B cell (primary cell): ENCODE measurements around the gene WBP1L. TPM values are rescaled to one million over a fixed set of nuclear protein-coding genes. Genes with fewer than 3 reads are reported as not detected.

ENCODE experiments used
- ATAC-seq: fragments of 200-7000 bp; cut with Tn5 transposase; one replicate; pipeline ENCODE4 v1.10.0; 2021; ENCODE audit warnings: low read depth, mild to moderate bottlenecking, moderate number of reproducible peaks, moderate library complexity
- CTCF ChIA-PET: fragments of 350-600 bp; sonication (Branson Sonifier 250); formaldehyde crosslinking; loops from one replicate; lab custom pipeline; 2021; ENCODE audit warnings: antibody characterized with exemption, inconsistent platforms; lab: Charles Lee
- POLR2A ChIA-PET: fragments of 350-600 bp; sonication (Branson Sonifier 250); formaldehyde crosslinking; loops from one replicate; lab custom pipeline; 2021; ENCODE audit warnings: antibody characterized with exemption; lab: Charles Lee
- DNase-seq: peaks from one replicate; pipeline ENCODE4 v3.0.0; 2013
- H2AFZ ChIP-seq: 2 replicates; pipeline ENCODE4 v1.6.1; 2012; ENCODE audit warnings: mild to moderate bottlenecking, low read depth, low read length; ENCODE audit not compliant: insufficient read depth, poor library complexity, severe bottlenecking
- H3K27ac ChIP-seq, 2 donors: 1 replicate in 1 of 2; 2 replicates in 1 of 2; pipeline ENCODE4 v1.5.1; 2012 to 2013; ENCODE audit warnings: low read length in 2 of 2, mild to moderate bottlenecking in 2 of 2, moderate library complexity in 1 of 2
- H3K27me3 ChIP-seq, 4 experiments: fragments of 200-600 bp in 1 of 4; sonication (generic) in 1 of 4; replicated peaks in 1 of 4; 1 replicate in 2 of 4; 2 replicates in 2 of 4; pipeline versions ENCODE4 v1.6.1 to v1.7.0; 2013 to 2016; ENCODE audit warnings: low read length in 3 of 4, mild to moderate bottlenecking in 2 of 4, mixed read lengths in 1 of 4, moderate library complexity in 1 of 4; ENCODE audit not compliant: insufficient read depth in 4 of 4, control insufficient read depth in 3 of 4; ENCODE audit errors: control extremely low read depth in 1 of 4
- H3K36me3 ChIP-seq, 2 experiments: replicated peaks in 1 of 2; 1 replicate in 1 of 2; 2 replicates in 1 of 2; pipeline versions ENCODE4 v1.6.1 to v1.7.1; 2013; ENCODE audit warnings: low read length in 1 of 2; ENCODE audit not compliant: insufficient read depth in 2 of 2, control insufficient read depth in 1 of 2; ENCODE audit errors: control extremely low read depth in 1 of 2, extremely low read depth in 1 of 2
- H3K4me1 ChIP-seq, 2 donors: fragments of 200-600 bp in 1 of 2; sonication (generic) in 1 of 2; 1 replicate in 1 of 2; 2 replicates in 1 of 2; pipeline versions ENCODE4 v1.5.1 to v1.6.1; 2013 to 2017; ENCODE audit warnings: low read length in 2 of 2; ENCODE audit not compliant: control insufficient read depth in 2 of 2, insufficient read depth in 2 of 2
- H3K4me2 ChIP-seq: replicated peaks from 2 replicates; pipeline ENCODE3; 2012; ENCODE audit warnings: mild to moderate bottlenecking, low read depth, low read length; ENCODE audit not compliant: poor library complexity, severe bottlenecking
- H3K4me3 ChIP-seq, 5 experiments: fragments of 200-600 bp in 1 of 5; sonication (generic) in 1 of 5; 1 replicate in 3 of 5; 2 replicates in 2 of 5; pipeline versions ENCODE4 v1.5.1 to v1.7.0; 2011 to 2016; ENCODE audit warnings: low read length in 4 of 5, mild to moderate bottlenecking in 4 of 5, low read depth in 2 of 5, control low read depth in 1 of 5, moderate library complexity in 1 of 5; ENCODE audit not compliant: insufficient read depth in 1 of 5; ENCODE audit errors: control extremely low read depth in 1 of 5, extremely low read depth in 1 of 5
- H3K79me2 ChIP-seq: fragments of 200-600 bp; sonication (generic); one replicate; pipeline ENCODE4 v1.6.0; 2016; ENCODE audit warnings: low read length; ENCODE audit not compliant: control insufficient read depth, insufficient read depth
- H3K9ac ChIP-seq: fragments of 200-600 bp; sonication (generic); 2 replicates; pipeline ENCODE4 v1.6.1; 2017; ENCODE audit warnings: mild to moderate bottlenecking, low read length, moderate library complexity
- H3K9me3 ChIP-seq, 3 donors: one replicate each; pipeline versions ENCODE4 v1.6.1 to v1.7.1; 2013; ENCODE audit warnings: low read length in 2 of 3; ENCODE audit not compliant: control insufficient read depth in 2 of 3, insufficient read depth in 1 of 3; ENCODE audit errors: control extremely low read depth in 1 of 3
- H4K20me1 ChIP-seq: 2 replicates; pipeline ENCODE4 v1.6.0; 2012; ENCODE audit warnings: mild to moderate bottlenecking, low read length; ENCODE audit not compliant: insufficient read depth, control insufficient read depth, poor library complexity, severe bottlenecking
- H3K27ac Mint-ChIP-seq: one replicate; pipeline ENCODE4 v1.8.0; 2021; ENCODE audit warnings: mixed read lengths
- H3K27me3 Mint-ChIP-seq: one replicate; pipeline ENCODE4 v1.8.0; 2021; ENCODE audit warnings: mixed read lengths
- H3K4me1 Mint-ChIP-seq: one replicate; pipeline ENCODE4 v1.8.0; 2021; ENCODE audit warnings: mixed read lengths
- H3K4me3 Mint-ChIP-seq: one replicate; pipeline ENCODE4 v1.8.0; 2021; ENCODE audit warnings: mixed read lengths
- H3K9me3 Mint-ChIP-seq: one replicate; pipeline ENCODE4 v1.8.0; 2022; ENCODE audit warnings: mixed read lengths; ENCODE audit not compliant: insufficient read depth
- CTCF ChIP-seq: fragments of 200-600 bp; IDR thresholded peaks from one replicate; pipeline ENCODE4 v1.8.0; 2022; ENCODE audit warnings: antibody characterized with exemption, mild to moderate bottlenecking
- EZH2 ChIP-seq: IDR thresholded peaks from 2 replicates; pipeline ENCODE4 v1.6.1; 2012; ENCODE audit warnings: borderline replicate concordance, low read depth, mild to moderate bottlenecking, moderate library complexity, low read length; ENCODE audit not compliant: insufficient read depth, poor library complexity, severe bottlenecking
- WGBS: methylation state at CpG from one replicate; pipeline ENCODE4 v1.1.5; 2013; ENCODE audit warnings: missing lambda C conversion rate; ENCODE audit not compliant: insufficient coverage; 5-methylcytosine and 5-hydroxymethylcytosine counted together
- intact Hi-C: fragments of 100-400 bp; cut with micrococcal nuclease; formaldehyde crosslinking; loops from one replicate; pipeline ENCODE4 v1.10.0; 2022
- polyA plus RNA-seq: library from polyadenylated mRNA; depleted of rRNA; stranded (reverse); fragments of >200 nt; gene quantifications from 2 replicates; pipeline ENCODE4 v1.2.3, GENCODE V29; 2012
- total RNA-seq, 2 donors: library from RNA; stranded (reverse); fragments of 120-200 nt in 1 of 2; gene quantifications; 1 replicate in 1 of 2; 2 replicates in 1 of 2; pipeline versions ENCODE4 v1.2.3 to v1.2.4, GENCODE V29; 2013 to 2022

The WBP1L gene
- total and polyA plus RNA-seq, 2 donors (not counting 1 experiment from before 2014, with no cell fraction given), result 14.3 to 43.2 TPM

- H3K4me2 ChIP-seq, result no peak overlapping the region
- no peak overlapping the region for H2AFZ ChIP-seq
- H3K4me3 ChIP-seq, result no peak overlapping the region
- no peaks in the 10 kb centered on the region for H3K9me3 Mint-ChIP-seq
- peaks cover 0 to 51% of the 10 kb centered on the region in 2 experiments for H3K36me3 ChIP-seq
- ATAC-seq (no peak), DNase-seq (no peak)
- TF ChIP-seq CTCF (no peak), EZH2 (no peak)
- no peaks in the 10 kb centered on the region for H3K9me3 ChIP-seq
- H3K27me3 ChIP-seq, result no peaks in the 10 kb centered on the region
- no peak overlapping the region for H3K4me3 Mint-ChIP-seq
- ChIA-PET POLR2A (interaction anchor here (1.0 kb wide), 1 partner anchor 72 kb away, joined by 7 read pairs; the partner anchor contains the start of gene WBP1L), CTCF (no interaction called here)
- intact Hi-C loops, result no loop called here
- H3K27ac ChIP-seq, result peak overlapping the region in 1 of 2 donors; percentile 6
- peak overlapping the region; percentile 86 for H3K27ac Mint-ChIP-seq
- WGBS, result 80% methylated on average over 12 of the region's 12 CpGs
- H3K4me1 Mint-ChIP-seq, result peaks cover 44% of the 10 kb centered on the region
- no peaks in the 10 kb centered on the region for H4K20me1 ChIP-seq
- no peak overlapping the region for H3K9ac ChIP-seq
- no peaks in the 10 kb centered on the region for H3K27me3 Mint-ChIP-seq
- H3K4me1 ChIP-seq, result peaks cover 14 to 32% of the 10 kb centered on the region in 2 donors
- no peaks in the 10 kb centered on the region for H3K79me2 ChIP-seq
Observed at GRCh38 chr10:102815790-102816549, 72.2 kb downstream of the WBP1L start.

GRCh38 chr10:102817175-102817574, 73.4 kb downstream of the WBP1L start:
- POLR2A ChIA-PET, result no interaction called here
- DNase-seq (no peak), ATAC-seq (no peak)
- intact Hi-C loops, result no loop called here
- Histone ChIP-seq H2AFZ (no peak overlapping the region), H3K9ac (no peak overlapping the region), H3K4me3 (no peak overlapping the region), H3K36me3 (peaks cover 0 to 39% of the 10 kb centered on the region in 2 experiments), H3K79me2 (no peaks in the 10 kb centered on the region), H3K4me1 (peaks cover 11 to 28% of the 10 kb centered on the region in 2 donors), H3K9me3 (no peaks in the 10 kb centered on the region), H3K27me3 (no peaks in the 10 kb centered on the region), H3K4me2 (no peak overlapping the region), H3K27ac (no peak overlapping the region), H4K20me1 (no peaks in the 10 kb centered on the region)
- Mint-ChIP-seq H3K4me3 (no peak overlapping the region), H3K4me1 (peaks cover 40% of the 10 kb centered on the region), H3K9me3 (no peaks in the 10 kb centered on the region), H3K27ac (no peak overlapping the region), H3K27me3 (no peaks in the 10 kb centered on the region)
- TF ChIP-seq CTCF (no peak), EZH2 (no peak)
- 100% methylated on average over 2 of the region's 4 CpGs for WGBS
- CTCF ChIA-PET, result interaction anchor here (0.6 kb wide), 2 partner anchors 19 to 102 kb away, joined by 3 read pairs; no protein-coding TSS in a partner anchor
